NCI-H2196 (cell line): ENCODE results near the gene SYTL3.
A peak's percentile ranks its signal among the peaks of the same experiment; 100 is the strongest.
"Not testable (repeated sequence)": the region's sequence is repeated elsewhere in the genome, so short reads cannot be mapped to it uniquely, and the experiment has no call there.

Source experiments
- DNase-seq: peaks from one replicate; lab custom pipeline; 2025; ENCODE audit not compliant: unreplicated experiment; lab: John Stamatoyannopoulos, UW

The SYTL3 gene

DNA sequence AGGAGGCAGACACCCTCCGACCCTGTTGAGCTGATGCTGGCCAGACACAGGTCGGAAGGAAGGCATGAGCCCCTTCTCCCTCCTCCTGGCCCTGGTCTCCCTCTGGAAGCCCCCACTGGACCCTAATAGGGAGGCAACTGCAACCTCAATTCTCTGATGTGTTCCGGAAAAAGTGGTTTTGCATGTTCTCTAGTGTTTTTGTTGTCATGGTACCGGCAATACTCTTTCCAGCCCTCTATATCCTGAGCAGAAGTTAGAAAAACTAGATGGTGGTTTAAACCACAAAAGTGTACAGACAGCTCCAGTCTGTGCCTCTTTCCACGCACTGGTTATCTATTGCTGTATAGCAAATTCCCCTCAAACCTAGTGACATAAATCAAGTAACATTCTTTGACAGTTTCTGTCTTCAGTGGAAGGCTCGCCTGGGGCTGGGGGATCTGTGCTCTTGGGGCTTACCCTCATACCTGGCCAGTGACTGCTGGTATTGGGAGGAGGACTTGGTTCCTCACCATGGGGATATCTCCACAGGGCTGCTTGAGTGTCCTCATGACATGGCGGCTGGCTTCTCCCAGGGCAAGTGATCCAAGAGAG, 37.0 kb downstream of the SYTL3 start:
- DNase-seq = no peak

GRCh38 chr6:158687506-158687905, 37.7 kb downstream of the SYTL3 start:
- DNase-seq = no peak

GRCh38 chr6:158688860-158689259, 39.0 kb downstream of the SYTL3 start:
- no peak for DNase-seq

- DNase-seq = no peak
These were observed 45.1 kb downstream of the SYTL3 start for GRCh38 chr6:158694913-158695312.

DNA sequence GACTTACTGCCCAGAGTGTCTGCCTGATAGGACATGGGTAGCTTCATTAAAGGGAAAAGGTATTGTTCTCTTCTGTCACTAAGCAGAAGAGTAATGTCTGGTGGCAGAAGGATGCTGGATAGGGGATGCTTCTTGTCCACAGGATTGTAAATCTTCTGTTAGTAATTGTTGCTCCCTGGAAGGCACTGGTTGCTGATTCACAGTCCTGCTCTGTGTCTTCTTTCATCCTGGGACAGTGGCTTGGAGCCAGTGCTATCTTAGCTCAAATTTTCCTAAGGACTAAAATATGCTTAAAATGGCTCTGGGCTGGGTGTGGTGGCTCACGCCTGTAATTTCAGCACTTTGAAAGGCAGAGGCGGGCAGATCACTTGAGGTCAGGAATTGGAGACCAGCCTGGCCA, 48.0 kb downstream of the SYTL3 start:
- no peak for DNase-seq

GRCh38 chr6:158698931-158699330, 49.1 kb downstream of the SYTL3 start:
- no peak for DNase-seq

- not testable (repeated sequence) for DNase-seq
These were observed 51.4 kb downstream of the SYTL3 start for GRCh38 chr6:158701268-158701667.

GRCh38 chr6:158703111-158703836, 53.4 kb downstream of the SYTL3 start:
- no peak for DNase-seq

DNA sequence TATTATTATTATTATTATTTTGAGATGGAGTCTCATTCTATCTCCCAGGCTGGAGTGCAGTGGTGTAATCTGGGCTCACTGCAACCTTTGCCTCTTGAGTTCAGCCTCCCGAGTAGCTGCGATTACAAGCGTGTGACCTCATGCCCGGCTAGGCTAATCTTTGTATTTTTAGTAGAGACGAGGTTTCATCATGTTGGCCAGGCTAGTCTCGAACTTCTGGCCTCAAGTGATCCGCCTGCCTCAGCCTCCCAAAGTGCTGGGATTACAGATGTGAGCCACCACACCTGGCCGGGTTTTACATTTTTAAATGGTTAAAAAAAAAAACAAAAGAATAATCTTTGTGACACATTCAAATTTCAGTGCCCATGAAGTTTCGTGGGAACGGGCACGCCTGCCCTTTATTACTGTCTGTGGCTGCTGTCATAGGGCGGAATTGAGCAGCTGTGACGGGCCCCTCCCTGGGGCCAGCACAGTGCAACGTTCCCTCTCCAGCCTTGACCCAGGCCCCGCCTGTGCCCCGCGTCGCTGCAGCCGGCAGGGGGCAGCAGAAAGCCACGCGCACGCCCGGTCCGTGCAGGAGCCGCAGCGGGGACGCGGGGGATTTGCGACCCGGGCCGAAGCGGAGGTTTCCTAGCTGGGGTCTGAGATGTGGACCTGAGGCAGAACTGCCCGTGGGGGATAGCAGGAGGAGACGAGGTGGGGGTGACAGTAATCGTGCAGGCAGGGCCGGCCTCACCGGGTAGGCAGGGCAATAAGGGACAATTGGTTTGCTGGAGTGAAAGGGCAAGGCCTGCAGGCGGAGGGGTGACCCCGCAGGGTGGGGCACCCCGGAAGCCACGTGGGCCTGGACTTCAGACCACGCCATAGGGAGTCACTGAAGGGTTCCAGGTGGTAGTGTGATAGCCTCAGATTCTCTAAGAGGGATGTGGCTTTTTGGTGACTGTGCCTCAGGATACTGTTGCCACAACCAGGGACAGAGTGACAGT, 54.3 kb downstream of the SYTL3 start:
- peak; percentile 65 for DNase-seq

GRCh38 chr6:158705386-158706126, 55.7 kb downstream of the SYTL3 start:
- no peak for DNase-seq

GRCh38 chr6:158706369-158706982, 56.6 kb downstream of the SYTL3 start:
- DNase-seq = no peak

- no peak for DNase-seq
These were observed 57.4 kb downstream of the SYTL3 start for GRCh38 chr6:158707120-158707820.

DNA sequence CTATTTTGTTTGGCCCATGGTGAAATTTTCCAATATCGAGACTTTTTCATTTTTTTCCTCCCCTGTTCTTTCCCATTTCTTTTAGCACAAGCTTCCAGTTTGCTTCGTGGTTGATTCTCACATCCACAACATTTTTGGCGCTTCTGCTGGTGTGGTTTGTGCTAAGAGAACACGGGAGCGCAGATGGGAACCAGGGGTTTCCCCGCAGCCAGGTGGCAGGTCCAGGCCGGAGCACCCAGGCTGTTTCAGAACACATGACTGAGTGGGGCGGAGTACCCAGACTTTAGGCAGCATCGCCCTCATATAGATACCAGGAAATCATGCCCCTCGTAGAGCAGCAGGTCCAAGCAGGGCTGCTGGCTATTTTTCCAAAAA, 58.0 kb downstream of the SYTL3 start:
- no peak for DNase-seq

GRCh38 chr6:158708239-158708638, 58.4 kb downstream of the SYTL3 start:
- DNase-seq = no peak

DNA sequence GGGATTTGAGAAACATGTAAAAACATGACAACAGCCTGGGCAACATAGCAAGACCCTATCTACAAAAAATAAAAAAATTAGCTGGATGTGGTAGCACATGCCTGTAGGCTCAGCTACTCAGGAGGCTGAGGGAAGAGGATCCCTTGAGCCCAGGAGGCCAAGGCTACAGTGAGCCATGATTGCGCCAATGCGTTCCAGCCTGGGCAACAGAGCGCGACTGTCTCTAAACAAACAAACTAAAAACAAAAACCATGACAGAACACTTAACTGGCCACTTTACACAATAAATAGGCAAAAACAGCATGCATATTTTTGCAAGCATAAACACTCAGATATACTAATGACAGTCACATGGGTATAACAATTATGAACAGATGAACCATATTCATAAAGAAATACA, 60.0 kb downstream of the SYTL3 start:
- no peak for DNase-seq

DNA sequence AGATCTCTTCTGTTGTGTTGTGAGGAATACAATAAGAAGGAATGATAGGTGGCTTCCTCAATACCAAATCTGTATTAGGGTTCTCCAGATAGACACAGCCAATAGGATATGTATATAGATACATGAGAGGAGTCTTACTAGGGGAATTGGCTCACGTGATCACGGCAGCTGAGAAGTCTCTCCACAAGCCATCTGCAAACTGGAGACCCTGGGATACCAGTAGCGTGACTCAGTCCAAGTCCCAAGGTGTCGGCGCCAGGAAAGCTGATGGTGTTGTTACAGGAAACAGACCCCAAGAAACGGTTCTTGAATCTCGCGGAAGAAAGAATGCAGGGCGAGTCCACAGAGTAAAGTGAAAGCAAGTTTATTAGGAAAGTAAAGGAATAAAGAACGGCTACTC, 61.4 kb downstream of the SYTL3 start:
- DNase-seq = no peak

GRCh38 chr6:158713469-158713868, 63.6 kb downstream of the SYTL3 start:
- DNase-seq = no peak

GRCh38 chr6:158714706-158715105, 64.9 kb downstream of the SYTL3 start:
- no peak for DNase-seq

- DNase-seq = no peak
These were observed 65.8 kb downstream of the SYTL3 start for GRCh38 chr6:158715330-158716311.
